Ectodermal cell (in vitro differentiated cells): ENCODE data around the gene ASPRV1.
"Not testable (repeated sequence)": the region's sequence is repeated elsewhere in the genome, so short reads cannot be mapped to it uniquely, and the experiment has no call there.

Experiments
- H3K27ac ChIP-seq: 2 replicates; pipeline ENCODE4 v1.7.0; 2013; ENCODE audit warnings: mild to moderate bottlenecking, low read depth, low read length; ENCODE audit not compliant: insufficient read depth, poor library complexity, severe bottlenecking
- H3K27me3 ChIP-seq: 2 replicates; pipeline ENCODE4 v1.7.0; 2013; ENCODE audit warnings: mild to moderate bottlenecking, low read length; ENCODE audit not compliant: insufficient read depth, control insufficient read depth, poor library complexity, severe bottlenecking
- H3K36me3 ChIP-seq: one replicate; pipeline ENCODE4 v1.7.0; 2013; ENCODE audit warnings: low read length; ENCODE audit not compliant: control insufficient read depth, insufficient read depth
- H3K4me1 ChIP-seq: one replicate; pipeline ENCODE4 v1.7.0; 2013; ENCODE audit warnings: low read length; ENCODE audit not compliant: control insufficient read depth, insufficient read depth
- H3K4me3 ChIP-seq: 2 replicates; pipeline ENCODE4 v1.7.0; 2013; ENCODE audit warnings: low read depth, low read length, control low read depth; ENCODE audit not compliant: insufficient read depth
- H3K9me3 ChIP-seq: 2 replicates; pipeline ENCODE4 v1.7.0; 2013; ENCODE audit warnings: mild to moderate bottlenecking, low read length, moderate library complexity; ENCODE audit not compliant: control insufficient read depth
- WGBS, 2 experiments: methylation state at CpG; one replicate each; pipeline ENCODE4 v1.1.7; 2013; ENCODE audit warnings: missing lambda C conversion rate in 2 of 2; 5-methylcytosine and 5-hydroxymethylcytosine counted together

Gene ASPRV1

GRCh38 chr2:70002241-70002899, 40.9 kb upstream of the ASPRV1 start:
- Histone ChIP-seq H3K4me3 (no peak overlapping the region), H3K4me1 (peaks cover 5% of the 10 kb centered on the region), H3K36me3 (no peaks in the 10 kb centered on the region), H3K27me3 (no peaks in the 10 kb centered on the region), H3K9me3 (no peaks in the 10 kb centered on the region), H3K27ac (no peak overlapping the region)
- 62 to 79% methylated on average over 2 of the region's 2 CpGs for WGBS, 2 experiments

GRCh38 chr2:70000529-70000928, 39.1 kb upstream of the ASPRV1 start:
- WGBS, 2 experiments, result 92 to 97% methylated on average over 5 of the region's 6 CpGs
- not testable (repeated sequence) for H3K27ac ChIP-seq

GRCh38 chr2:69998761-69999160, 37.3 kb upstream of the ASPRV1 start:
- no peak overlapping the region for H3K4me3 ChIP-seq
- WGBS, 2 experiments, result 92% methylated on average over 6 of the region's 6 CpGs
- H3K36me3 ChIP-seq, result peaks cover 2% of the 10 kb centered on the region
- H3K27me3 ChIP-seq, result no peaks in the 10 kb centered on the region
- no peaks in the 10 kb centered on the region for H3K9me3 ChIP-seq
- no peak overlapping the region for H3K27ac ChIP-seq
- H3K4me1 ChIP-seq, result peaks cover 5% of the 10 kb centered on the region

More at GRCh38 chr2:70000529-70000928, 39.1 kb upstream of the ASPRV1 start:
- not testable (repeated sequence) for H3K4me3 ChIP-seq, H3K36me3 ChIP-seq, H3K4me1 ChIP-seq, H3K9me3 ChIP-seq, H3K27me3 ChIP-seq

- Histone ChIP-seq H3K27me3 (no peaks in the 10 kb centered on the region), H3K36me3 (peaks cover 4% of the 10 kb centered on the region), H3K4me1 (peaks cover 5% of the 10 kb centered on the region), H3K9me3 (no peaks in the 10 kb centered on the region), H3K27ac (no peak overlapping the region), H3K4me3 (no peak overlapping the region)
- 84% methylated on average over 11 of the region's 11 CpGs for WGBS, 2 experiments
Measured at GRCh38 chr2:69997015-69997830, 35.8 kb upstream of the ASPRV1 start.

- WGBS, 2 experiments, result 91% methylated on average over 3 of the region's 3 CpGs
- no peaks in the 10 kb centered on the region for H3K27me3 ChIP-seq
- peaks cover 5% of the 10 kb centered on the region for H3K4me1 ChIP-seq
- H3K27ac ChIP-seq, result no peak overlapping the region
- H3K9me3 ChIP-seq, result no peaks in the 10 kb centered on the region
- H3K4me3 ChIP-seq, result no peak overlapping the region
- H3K36me3 ChIP-seq, result peaks cover 4% of the 10 kb centered on the region
Measured at GRCh38 chr2:69995511-69995910, 34.1 kb upstream of the ASPRV1 start.

GRCh38 chr2:69994166-69994565, 32.7 kb upstream of the ASPRV1 start:
- 95% methylated on average over 6 of the region's 6 CpGs for WGBS, 2 experiments
- no peaks in the 10 kb centered on the region for H3K9me3 ChIP-seq
- H3K4me3 ChIP-seq, result no peak overlapping the region
- no peaks in the 10 kb centered on the region for H3K4me1 ChIP-seq
- peaks cover 4% of the 10 kb centered on the region for H3K36me3 ChIP-seq
- no peak overlapping the region for H3K27ac ChIP-seq
- no peaks in the 10 kb centered on the region for H3K27me3 ChIP-seq

GRCh38 chr2:69993708-69994107, 32.3 kb upstream of the ASPRV1 start:
- 94% methylated on average over 5 of the region's 5 CpGs for WGBS, 2 experiments
- Histone ChIP-seq H3K4me3 (no peak overlapping the region), H3K27ac (no peak overlapping the region), H3K4me1 (no peaks in the 10 kb centered on the region), H3K36me3 (peaks cover 4% of the 10 kb centered on the region), H3K27me3 (no peaks in the 10 kb centered on the region), H3K9me3 (no peaks in the 10 kb centered on the region)

- no peak overlapping the region for H3K27ac ChIP-seq
- no peaks in the 10 kb centered on the region for H3K27me3 ChIP-seq
- 90 to 93% methylated on average over 7 of the region's 7 CpGs for WGBS, 2 experiments
- no peaks in the 10 kb centered on the region for H3K4me1 ChIP-seq
- H3K9me3 ChIP-seq, result no peaks in the 10 kb centered on the region
- peaks cover 4% of the 10 kb centered on the region for H3K36me3 ChIP-seq
- no peak overlapping the region for H3K4me3 ChIP-seq
Measured at GRCh38 chr2:69993048-69993565, 31.7 kb upstream of the ASPRV1 start.

GRCh38 chr2:69992310-69993047, 31.0 kb upstream of the ASPRV1 start:
- Histone ChIP-seq H3K36me3 (peaks cover 4% of the 10 kb centered on the region), H3K27me3 (no peaks in the 10 kb centered on the region), H3K9me3 (no peaks in the 10 kb centered on the region), H3K27ac (no peak overlapping the region), H3K4me3 (no peak overlapping the region), H3K4me1 (no peaks in the 10 kb centered on the region)
- WGBS, 2 experiments, result 89 to 91% methylated on average over 8 of the region's 8 CpGs
